GM19324 (cell line): ENCODE data around the gene PPP1R27.

Source experiments
- ATAC-seq: cut with Tn5 transposase; IDR thresholded peaks from one replicate; pipeline ENCODE4 v1.9.1; 2021; ENCODE audit warnings: mild to moderate bottlenecking, moderate library complexity; ENCODE audit not compliant: unreplicated experiment, low FRiP score

Gene PPP1R27

DNA sequence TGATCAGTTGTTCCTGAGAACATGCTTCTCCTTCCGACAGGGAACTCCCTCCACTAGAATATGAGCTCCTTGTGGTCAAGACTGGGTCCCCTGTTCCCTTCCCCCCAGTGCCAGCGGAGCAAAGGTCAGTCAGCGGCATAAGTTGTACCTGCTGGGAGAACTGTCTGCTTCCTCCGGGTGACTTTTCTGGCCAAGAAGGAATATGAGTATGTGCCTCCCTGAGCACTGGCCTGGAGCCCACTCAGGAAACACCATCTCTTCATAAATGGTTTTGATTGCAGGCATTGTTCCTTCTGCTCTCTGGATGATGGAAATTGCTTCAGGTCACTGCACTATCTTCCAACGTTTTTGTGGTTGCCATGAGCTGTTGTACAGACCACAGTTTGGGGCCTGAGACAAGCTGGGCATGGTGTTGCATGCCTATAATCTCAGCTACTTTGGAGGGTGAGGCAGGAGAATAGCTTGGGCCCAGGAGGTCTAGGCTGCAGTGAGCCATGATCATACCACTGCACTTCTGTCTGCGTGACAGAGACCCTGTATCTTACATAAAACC lies 28.3 kb upstream of the PPP1R27 start:
- ATAC-seq: no peak

DNA sequence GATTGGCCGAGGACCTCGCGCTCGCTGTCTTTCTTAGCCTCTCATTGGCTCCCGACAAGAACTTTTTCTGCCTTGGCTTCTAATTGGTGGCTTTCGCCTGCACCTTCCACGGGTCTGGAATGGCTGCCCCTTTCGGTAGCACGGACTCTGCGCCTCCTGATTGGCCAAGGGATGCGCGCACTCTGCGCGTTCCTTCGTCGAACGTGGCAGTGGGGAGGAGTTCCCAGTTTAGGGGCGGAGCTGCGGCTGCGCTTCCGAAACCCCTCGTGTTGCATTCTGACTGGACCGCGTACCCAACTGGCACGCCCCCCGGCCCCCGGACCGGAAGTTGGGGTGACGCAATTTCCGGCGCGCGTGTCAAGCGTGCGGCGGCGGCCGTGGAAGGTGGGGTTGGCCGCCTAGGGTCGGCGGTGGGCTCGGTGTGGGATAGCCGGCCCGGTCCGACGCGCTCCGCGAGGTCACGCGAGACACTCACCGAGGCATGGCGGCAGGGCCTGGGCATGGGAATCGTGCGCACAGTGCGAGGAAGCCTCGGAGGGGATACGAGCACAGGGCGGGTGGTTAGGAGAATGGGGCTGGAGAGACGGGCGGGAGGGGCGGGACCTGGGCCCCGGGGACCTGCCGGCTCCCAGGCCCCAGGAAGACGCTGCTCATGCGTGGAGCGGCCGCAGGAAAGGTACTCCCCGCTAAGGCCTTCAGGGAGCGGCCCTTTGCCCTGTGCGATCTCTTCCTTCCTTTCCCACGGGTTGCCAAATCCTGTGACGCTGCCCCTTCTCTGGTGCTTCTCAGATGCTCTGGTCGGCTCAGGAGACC lies 26.1 kb upstream of the PPP1R27 start:
- peak; percentile 84 for ATAC-seq

DNA sequence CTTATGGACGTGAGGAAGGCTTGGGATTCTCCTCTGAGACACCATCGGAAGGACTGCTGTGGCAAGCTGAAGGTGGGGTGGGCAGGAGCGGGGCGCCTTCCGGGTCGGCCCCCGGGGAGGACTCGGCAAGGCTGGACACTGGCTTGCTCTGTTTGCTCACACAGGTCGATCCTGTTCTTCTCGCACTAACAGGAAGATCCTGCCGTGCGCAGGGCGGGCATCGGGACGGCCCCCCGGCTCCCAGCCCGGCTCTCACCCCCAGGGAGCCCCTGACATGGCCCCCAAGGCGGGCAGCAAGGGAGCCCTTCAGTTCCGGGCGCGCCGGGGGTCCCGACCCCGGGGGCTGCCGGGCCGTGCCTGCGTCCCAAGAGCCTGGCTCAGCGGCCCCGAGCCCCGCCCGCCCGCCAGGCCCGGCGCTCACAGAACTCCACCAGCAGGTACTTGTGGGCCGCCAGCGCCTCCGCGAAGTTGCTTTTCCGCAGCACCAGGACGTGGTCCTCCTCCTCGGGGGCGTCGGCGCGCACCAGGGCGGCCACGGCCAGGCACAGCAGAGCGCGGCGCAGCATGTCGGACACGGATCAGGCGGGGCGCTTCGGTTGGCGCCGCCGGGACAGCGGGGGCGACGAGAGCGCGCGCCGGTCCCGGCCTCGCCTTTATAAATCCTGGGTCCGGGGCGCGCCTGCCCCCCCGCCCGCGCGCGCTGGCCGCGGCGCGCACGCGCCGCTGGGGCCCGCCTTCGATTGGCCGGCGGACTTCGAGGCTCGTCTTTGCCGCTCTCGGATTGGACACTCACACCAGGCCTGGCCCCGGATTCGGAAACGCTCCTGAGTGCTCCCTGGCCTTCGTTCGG lies 25.3 kb upstream of the PPP1R27 start, which contains the start of gene P4HB:
TSS of gene P4HB (minus strand) at position 630 of the 850 bp plus-strand sequence. CDS start at position 566, 64 bp downstream.
- peak; percentile 86 for ATAC-seq

DNA sequence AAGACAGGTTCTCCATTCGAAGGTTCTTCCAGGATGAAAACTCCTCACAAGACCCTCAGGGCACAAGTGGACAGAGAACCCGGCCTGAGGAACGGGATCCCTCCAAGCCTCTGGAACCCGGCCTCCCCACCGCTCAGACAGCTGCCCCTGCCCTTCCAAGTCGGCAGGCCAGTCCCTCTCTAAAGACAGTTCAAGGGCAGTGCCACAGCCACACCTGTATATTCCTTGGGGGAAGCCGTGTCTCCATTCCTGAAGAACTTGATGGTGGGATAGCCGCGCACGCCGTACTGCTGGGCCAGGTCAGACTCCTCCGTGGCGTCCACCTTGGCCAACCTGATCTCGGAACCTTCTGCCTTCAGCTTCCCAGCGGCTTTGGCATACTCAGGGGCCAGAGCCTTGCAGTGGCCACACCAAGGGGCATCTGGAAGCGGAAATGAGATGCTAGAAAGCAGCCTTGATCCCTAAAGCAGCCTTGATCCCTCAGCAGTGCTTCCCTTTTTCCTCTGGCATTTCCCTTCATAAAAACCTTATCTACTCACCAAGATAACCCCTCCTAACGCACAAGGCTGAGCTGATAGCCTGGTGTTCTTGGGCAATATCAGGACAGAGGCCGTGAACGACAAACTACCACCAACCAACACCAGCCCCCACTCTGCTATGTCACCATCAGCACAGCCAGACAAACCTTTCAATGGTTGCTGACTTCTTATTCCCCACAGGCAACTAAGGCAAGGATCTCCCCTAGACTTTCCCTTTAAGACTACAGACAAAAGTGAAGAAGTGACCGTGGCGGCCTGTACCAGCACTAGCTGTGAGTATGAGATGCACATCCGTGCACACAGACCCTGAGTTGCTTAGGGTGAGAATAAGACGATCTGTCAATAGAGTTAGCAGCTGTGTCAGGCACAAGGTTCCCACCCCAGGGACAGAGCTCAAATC lies 24.4 kb upstream of the PPP1R27 start:
- no peak for ATAC-seq

DNA sequence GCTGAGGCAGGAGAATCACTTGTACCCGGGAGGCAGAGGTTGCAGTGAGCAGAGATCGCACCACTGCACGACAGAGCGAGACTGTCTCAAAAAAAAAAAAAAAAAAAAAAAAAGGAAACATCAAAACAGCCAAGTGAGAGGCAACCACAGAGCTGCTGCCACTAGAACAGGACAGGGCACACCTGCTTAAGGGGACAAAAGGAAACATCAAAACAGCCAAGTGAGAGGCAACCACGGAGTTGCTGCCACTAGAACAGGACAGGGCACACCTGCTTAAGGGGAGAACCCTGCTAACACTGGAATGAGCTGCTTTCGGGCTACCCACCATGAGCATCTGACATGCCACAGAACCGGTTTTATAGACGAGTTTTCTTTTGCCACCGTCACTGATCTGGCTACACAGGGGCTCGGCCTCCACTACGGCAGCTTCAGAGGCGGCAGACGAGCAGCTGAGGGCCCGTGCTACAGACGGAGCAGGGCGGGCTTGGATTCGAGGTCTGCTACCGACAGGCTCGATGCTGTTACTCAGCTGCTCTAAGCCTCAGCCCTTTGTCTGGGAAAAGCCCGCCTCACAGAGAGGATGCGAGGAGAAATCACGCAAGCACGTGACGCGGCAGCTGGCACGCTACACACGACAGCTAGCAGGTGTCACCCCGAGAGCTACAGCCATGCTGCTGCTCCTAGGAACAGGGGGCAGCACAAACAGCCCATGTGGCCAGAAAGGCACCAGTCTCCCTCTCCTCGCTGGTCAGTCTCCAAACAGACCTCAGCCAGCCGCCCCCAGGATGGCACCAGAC lies 23.5 kb upstream of the PPP1R27 start:
- ATAC-seq: no peak

DNA sequence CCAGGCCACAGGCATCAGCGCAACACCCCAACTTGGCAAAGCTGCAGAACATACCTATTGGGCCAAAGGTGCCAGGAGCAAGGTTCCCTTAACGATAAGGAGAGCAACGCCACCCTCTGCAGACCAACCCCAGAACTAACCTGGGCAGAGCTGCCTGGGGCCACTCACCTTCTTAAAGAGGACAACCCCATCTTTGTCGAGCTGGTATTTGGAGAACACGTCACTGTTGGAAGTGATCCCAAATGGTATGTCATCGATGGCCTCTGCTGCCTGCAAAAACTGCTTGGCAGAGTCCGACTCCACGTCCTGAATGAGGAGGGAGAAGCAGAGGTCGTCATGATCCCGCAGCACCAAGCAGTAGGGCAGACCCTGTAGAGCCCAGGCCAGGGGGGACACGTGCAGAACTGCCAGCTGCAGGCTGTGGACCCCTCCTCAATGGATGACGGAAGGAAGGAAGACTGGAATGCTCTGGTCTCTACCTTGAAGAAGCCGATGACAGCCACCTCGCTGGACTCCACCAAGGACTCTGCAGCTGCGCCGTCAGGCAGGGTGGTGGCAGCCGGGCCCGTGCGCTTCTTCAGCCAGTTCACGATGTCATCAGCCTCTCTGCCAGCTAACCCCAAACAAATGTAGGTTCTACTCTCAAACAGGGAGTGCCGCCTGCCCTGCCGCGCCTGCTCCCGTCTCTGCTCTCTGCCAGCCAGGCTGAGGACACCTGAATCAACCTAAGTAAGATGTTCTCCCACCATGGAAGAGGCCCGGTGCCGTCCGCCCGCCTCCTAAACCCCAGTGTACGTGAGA lies 20.3 kb upstream of the PPP1R27 start:
- ATAC-seq: no peak

DNA sequence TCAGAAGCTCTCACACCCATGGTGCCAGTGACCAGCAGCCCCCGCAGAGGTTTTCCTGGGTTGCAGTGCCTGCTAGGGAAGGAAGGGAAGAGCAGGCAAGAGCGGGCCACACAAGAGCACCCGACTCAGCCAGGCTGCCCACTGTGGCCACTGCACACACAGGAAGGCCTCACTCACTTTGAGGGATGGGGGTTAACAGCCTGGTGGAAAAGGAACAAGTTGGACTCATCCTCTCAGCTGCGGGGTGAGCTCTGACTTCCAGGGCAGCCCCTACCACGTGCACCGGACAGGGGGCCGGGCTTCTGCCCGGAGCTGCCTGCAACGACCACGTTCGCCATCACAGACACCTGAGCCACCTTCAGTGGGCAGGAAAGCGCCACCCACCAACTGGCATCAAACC lies 17.4 kb upstream of the PPP1R27 start:
- ATAC-seq: no peak

DNA sequence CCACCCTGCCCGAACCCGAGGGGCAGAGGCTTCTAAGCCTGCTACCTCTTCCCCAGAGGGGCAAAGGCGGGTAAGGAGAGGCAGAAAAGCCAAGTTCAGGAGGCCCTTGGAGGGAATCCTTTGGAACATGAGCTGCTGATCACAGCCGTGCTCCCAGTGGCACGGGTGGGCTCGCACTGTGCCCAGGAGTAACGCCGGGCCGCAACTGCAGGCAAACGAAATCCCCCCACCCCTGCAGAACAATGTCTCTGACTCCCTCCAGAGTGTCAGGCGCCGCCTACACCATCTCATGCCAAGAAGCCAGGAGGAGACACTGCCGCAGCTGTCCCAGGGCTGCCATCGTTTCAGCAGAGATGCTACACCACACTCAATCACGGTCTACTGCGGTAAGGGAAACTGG lies 16.6 kb upstream of the PPP1R27 start:
- no peak for ATAC-seq

DNA sequence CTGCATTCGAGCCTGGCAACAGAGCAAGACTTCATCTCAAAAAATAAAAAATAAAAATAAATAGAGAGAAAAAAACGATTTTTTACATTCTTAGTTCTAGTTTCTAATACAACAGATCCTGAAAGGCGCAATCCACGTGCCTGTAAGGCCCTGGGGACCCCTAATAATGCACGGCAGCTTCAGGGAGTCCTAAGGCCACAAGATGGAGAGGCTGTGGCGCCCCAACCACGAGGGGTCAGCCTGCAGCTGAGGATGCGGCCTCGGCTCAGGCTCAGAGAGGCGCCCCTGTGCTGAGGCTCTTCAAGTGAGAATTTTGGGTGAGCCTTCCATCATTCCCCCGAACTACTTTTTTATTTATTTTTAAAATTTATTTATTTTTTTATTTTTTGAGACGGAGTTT lies 14.6 kb upstream of the PPP1R27 start:
- no peak for ATAC-seq

DNA sequence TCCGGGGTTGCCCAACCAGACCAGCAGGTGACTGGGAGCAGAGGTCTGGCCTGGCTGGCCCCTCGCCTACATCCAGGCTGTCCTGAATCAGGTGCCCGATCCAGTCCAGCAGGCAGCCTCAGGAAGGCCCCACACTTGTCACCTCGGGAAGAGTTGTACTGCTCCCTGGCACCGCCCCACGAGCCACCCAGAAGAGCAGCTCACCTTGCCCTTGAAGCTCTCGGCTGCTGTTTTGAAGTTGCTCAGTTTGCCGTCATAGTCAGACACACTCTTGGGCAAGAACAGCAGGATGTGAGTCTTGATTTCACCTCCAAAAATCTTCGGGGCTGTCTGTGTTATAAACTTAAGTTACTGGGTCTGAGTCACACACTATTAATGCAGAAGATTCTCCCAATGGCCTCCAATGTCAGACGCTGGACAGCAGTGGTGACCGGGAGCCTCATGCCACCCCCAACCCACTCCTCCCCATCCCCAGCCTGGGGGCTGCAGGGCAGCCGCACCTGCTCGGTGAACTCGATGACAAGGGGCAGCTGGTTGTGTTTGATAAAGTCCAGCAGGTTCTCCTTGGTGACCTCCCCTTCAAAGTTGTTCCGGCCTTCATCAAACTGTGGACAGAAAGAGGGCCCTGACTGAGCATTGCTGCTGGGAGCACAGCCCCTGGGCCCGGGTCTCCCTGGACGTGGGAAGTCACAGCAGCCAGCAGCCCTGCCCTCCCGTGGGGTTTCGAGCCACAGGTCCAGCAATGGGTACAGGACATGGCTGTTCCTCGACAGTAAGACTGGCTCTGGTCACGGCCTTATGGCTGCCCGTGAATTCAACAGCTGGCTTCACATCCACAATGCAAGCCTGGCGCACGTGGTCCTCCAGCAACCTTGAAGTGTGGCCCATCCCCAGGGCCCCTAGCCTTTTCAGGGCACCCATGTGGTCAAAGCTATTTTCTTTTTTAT lies 12.2 kb upstream of the PPP1R27 start:
- no peak for ATAC-seq

DNA sequence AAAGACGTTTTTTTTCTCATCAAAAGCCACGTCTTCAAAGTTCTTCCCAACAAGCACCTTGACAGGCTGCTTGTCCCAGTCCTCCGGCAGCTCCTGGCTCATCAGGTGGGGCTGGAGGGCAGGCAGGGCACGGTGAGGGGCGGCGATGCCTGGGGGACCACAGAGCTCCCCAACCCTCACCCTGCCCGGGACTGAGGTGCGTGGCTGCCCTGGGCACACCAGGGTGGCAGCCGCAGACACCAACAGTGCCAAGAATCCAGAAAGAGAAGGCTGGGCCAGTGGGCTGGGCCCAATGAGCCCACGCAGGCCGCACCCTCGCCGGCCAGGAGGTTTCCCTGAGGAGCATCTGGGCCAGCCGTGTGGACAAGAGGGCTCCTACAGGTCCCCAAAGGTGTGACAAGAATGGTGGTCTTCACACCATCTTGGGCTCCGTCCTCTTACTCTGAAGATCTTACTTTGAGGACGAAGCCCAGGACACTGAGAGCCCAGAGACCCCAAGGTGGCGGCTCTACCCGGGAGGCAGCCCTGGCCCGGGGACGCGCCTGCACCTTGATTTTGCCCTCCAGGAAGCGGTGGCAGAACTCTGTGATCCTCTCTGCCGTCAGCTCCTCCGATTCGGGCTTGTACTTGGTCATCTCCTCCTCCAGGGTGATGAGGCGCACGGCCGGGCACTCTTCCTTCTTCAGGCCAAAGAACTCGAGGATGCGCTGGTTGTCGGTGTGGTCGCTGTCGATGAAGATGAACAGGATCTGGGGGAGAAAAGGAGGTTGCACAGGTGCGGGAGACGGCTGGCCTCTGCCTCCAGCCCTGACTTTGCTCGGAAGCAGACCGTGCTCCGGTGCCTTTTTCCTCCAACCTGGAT lies 11.3 kb upstream of the PPP1R27 start:
- no peak for ATAC-seq

DNA sequence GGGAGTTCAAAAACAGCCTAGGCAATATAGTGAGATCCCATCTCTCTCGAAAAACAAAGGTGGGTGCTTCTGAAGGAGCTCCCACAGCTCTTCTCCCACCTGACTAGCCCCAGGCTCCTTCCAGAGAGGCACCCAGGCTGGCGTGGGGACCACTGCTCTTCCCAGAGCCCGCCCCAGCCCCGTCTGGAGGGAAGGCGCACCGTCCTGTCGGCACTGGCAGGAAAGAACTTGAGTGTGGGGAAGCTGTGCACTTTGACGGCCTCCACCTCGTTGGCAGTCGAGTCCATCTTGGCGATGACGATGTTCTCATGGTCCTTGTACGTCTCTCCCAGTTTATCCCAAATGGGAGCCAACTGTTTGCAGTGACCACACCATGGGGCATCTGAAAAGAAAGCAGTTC lies 10.5 kb upstream of the PPP1R27 start:
- ATAC-seq: no peak

DNA sequence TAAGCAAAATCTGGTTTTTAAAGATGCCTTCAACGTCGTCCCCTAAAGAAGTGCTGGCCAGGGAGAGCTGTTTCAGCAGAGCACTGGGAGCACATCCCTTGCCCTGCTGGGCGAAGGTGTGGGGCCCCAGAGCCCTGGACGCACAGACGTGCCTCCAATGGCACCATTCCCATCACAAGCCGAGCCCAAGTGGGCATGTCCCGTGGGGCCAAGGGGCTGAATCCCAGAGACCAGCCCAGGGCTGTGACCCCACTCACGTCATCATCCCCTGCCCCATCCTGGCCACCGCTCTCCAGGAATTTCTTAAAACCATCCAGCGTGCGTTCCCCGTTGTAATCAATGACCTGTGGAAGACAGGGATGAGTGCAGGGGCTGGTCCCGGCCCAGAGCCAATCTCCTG lies 10.0 kb upstream of the PPP1R27 start:
- ATAC-seq: no peak

DNA sequence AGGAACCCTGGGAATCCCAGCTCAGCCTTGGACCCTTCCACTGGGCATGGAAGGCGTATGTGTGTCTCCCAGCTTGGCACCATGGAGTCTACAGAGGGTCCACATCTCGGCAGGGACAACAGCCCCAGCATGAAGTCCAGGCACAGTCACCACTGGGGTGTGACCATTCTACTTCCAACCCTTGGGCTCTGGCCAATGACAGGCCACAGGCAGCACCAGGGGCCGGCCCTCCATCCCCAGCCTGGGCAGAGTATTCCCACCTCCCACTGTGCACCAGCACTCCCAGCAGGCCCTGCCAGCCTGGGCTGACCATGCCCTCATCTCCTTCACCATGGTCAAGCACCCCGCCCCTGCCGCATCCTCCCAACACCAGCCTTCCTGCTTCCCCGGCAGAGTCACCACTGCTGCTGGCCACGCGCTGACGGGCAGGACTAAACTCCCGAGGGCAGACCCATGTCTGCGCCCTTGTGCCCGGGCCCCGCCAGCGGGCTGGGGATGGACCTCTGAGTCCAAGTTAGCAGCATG lies 9.5 kb upstream of the PPP1R27 start:
- no peak for ATAC-seq

DNA sequence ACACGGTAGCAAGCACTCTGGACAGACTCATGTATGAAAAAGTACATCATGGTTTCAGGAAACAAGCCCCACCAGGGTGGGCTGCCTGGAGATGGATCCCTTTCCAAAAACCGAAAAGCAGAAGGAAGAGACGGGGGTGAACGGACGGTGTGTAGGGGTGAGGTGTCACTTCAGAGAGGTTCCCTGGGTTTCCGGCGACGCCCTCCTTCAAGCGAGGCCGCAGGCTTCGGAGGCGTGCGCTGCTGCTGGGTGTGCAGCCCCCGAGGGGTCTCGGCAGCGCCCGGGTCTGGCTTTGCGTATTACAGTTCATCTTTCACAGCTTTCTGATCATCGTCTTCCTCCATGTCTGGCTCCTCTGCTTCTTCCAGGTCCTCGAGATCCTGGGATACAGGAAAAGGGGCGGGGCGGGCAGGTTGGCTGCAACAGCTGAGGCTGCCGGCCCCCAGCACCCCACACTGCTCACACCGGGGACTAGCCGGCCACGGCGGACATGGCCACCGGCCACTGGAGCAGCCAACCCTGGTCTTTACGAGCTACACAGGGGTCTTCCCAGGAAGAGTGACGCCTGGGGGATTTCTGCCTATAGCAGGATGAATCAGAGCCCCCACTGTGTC lies 9.0 kb upstream of the PPP1R27 start:
- no peak for ATAC-seq
